GM19193 (cell line): Measurements from ENCODE around the gene VSIG4.

ENCODE experiments used
- POLR2A ChIP-seq: IDR thresholded peaks from 4 replicates; pipeline ENCODE4 v1.6.1; 2011; ENCODE audit not compliant: insufficient read depth, insufficient read length; ENCODE audit errors: extremely low read depth

Gene VSIG4

DNA sequence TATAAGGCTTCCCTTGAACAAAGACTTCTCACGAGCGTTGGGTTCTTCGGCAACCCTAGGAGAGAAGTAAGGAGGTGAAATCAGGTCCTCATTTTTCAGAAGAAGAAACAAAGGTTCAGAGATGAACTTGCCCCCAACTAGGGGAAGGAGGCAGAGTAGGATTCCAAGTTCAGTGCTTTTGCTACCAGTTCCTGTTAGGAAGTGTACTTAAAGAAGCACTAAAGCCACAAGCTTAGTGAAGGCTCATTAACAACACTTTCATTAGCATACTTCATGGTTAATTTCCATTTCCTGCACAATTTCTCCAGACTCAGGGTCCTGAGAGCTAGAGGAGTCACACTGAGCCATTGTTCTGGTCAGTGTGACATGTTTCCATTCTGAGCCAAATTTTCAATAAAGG lies 52.1 kb downstream of the VSIG4 start:
- no peak for TF ChIP-seq POLR2A

DNA sequence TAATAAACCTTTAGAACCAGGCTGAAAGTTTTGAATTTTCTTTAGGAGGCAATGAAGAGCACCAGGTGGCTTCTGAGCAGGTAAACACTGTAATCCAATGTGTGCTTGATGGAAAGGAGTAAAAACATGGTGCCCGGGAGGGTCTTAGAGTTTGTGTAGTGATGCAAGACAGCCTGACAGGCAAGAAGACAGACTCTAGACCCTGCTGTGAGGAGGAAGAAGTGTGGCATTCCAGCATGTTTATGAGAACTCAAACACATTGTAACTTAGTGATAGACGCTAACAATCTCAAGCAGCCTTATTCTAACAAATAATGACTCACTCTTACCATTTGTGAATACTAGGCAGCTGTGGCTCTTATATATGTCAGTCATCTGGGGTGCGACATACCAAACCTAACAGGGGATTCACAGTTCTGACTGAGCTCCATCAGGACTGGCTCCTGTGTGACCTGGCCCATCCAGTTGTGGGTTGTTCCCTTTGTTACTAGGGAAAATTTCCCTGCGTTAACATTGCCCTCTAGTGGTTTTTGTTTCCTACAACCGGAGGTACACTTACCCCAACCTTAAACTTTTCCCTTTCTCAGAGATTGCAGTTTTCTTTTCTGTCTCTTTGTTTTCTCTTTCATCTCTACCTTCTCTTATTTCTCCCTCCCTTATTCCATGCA lies 53.8 kb downstream of the VSIG4 start:
- TF ChIP-seq POLR2A, result no peak

DNA sequence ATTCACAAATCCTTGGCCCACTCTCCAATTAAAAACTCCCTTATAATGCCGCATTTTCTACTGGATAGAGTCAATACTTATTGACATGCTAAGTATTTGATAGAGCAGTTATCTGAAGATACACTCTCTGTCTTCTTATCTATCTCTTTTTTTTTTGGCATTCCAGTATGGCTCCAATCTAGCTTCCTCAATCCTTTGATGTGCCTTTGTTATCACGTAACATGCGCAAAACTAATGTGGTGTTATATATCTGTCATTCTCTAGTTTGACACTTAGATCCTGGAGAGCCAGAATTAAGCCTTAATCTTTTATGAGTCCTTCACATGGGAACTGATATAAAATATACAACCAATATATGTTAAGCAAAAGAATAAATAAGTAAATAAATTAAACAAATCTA lies 54.7 kb downstream of the VSIG4 start:
- TF ChIP-seq POLR2A, result no peak

DNA sequence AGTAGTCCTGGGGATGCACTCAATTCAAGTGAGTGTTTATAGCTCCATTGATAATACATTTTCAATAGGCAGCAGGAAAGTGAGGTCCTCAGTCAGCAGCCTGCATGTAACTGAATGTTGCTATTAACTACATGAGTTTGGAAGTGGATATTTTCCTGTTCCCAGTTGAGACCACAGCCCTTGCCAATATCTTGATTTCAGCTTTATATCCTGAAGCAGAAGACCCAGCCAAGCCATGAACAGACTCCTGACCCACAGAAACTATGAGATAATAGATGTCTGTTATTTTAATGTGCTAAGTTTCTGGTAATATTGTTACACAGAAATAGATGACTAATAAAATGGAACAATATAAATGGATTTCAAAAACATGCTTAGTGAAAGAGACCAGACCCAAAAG lies 63.7 kb downstream of the VSIG4 start:
- no peak for TF ChIP-seq POLR2A
